HG03139 (cell line): Measurements from ENCODE around the gene RBM5.
"Not testable (repeated sequence)": the region's sequence is repeated elsewhere in the genome, so short reads cannot be mapped to it uniquely, and the experiment has no call there.

ENCODE experiments used
- ATAC-seq: cut with Tn5 transposase; IDR thresholded peaks from one replicate; pipeline ENCODE4 v1.9.1; 2021; ENCODE audit not compliant: unreplicated experiment

The RBM5 gene

DNA sequence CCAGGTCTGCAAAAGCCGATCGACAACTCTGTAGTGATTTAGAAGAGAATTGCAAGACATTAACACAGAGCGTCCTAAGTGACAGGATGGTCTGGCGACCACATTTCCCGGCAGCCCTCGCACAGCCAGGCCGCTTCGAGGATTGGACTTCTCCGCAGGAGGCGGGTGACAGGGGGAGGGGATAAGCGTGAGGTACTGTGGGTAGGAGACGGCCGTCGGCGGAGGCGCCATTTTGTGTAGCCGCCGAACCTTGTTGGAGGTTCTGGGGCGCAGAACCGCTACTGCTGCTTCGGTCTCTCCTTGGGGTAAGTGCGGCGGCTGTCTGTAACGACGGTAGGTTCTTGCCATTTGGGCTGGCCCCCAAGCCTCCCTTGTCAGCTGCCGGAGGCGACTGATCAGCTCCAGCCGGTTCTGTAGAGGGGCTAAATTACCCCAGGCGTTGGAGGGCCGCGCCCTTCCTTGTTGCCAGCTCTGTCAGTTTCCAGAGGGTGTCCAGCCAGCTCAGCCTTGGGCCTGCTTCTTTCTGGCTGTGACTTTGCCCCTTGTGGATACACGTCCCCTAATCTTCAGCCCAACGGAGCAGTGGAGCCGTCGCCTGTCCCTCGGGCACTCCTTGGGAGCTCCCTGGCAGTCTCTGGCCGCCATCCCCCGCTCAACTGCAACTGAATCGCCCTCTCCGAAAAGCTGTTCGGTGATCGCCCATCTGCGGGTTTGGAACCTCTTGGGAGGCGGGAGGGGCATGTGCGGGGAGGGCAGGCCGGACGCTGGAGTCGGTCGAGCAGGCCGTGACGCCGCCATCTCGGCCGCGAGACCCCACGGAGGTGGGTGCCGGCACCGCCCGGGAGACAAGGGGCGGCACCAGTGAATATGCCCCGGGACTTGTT is at the start of gene RBM5:
RBM5 (plus strand) TSS at position 195 of the 884 bp plus-strand sequence. CDS start 1,516 bp downstream, outside the sequence.
- peak; percentile 97 for ATAC-seq

- no peak for ATAC-seq
Observed at GRCh38 chr3:50044976-50045375, 43.7 kb upstream of the RBM5 start.

DNA sequence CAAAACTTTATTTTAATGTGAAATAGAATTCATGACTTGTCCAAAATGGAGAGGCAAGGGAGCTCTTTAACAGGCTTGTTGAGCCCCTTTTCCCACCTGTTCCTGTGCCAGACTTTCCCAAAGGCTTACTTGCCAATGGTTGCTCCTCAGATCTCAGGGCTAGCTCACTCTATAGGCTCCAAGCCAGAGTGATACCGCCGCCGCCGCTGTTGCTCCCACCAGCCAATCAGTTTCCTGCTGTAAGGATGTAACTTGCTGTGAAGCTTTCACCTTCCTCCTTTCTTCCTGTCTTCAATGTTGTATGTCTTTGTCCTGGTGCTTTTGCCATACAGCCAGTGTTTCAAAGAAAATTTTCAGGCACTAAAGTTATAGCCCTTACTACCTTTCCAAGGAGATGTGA is 41.3 kb upstream of the RBM5 start:
- no peak for ATAC-seq

- no peak for ATAC-seq
Observed at GRCh38 chr3:50050361-50050760, 38.4 kb upstream of the RBM5 start.

DNA sequence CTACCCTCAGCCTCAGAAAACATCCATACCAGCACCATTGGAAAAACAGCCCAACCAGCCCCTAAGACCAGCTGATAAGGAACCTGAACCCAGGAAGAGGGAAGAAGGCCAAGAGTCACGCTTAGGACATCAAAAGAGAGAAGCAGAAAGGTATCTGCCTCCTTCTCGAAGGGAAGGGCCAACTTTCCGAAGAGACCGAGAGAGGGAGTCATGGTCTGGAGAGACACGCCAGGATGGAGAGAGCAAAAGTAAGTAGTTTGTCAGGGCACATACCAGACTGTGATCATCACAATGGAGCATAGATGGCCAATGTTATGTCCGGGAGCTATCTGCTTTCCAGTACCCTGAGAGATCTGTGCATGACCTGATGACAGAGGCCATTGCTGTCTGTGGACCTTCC is 31.0 kb upstream of the RBM5 start:
- no peak for ATAC-seq

GRCh38 chr3:50068134-50068533 is 20.6 kb upstream of the RBM5 start:
- no peak for ATAC-seq

GRCh38 chr3:50078091-50078490 is 10.6 kb upstream of the RBM5 start:
- no peak for ATAC-seq

- no peak for ATAC-seq
Observed at GRCh38 chr3:50078622-50079021, 10.1 kb upstream of the RBM5 start.

- ATAC-seq, result not testable (repeated sequence)
Observed at GRCh38 chr3:50084951-50085350, 3.8 kb upstream of the RBM5 start.

DNA sequence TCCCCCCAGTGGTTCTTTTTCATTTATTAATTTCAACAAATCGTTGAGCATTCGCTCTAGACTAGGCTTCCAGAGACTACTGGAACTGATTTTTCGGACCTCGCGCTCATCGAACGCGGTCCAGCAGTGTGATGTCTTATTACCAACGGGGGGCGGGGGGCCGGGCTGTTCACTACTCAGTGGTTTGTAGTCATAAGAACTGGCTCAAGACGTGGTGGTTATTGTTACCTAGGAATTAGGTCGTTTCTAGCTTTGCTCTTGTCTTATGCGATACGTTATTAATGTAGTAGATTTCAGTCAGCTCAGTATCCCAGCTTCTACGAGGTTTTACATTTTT is 858 bp downstream of the RBM5 start:
- no peak for ATAC-seq

GRCh38 chr3:50090984-50091383 is 2.3 kb downstream of the RBM5 start:
- no peak for ATAC-seq

DNA sequence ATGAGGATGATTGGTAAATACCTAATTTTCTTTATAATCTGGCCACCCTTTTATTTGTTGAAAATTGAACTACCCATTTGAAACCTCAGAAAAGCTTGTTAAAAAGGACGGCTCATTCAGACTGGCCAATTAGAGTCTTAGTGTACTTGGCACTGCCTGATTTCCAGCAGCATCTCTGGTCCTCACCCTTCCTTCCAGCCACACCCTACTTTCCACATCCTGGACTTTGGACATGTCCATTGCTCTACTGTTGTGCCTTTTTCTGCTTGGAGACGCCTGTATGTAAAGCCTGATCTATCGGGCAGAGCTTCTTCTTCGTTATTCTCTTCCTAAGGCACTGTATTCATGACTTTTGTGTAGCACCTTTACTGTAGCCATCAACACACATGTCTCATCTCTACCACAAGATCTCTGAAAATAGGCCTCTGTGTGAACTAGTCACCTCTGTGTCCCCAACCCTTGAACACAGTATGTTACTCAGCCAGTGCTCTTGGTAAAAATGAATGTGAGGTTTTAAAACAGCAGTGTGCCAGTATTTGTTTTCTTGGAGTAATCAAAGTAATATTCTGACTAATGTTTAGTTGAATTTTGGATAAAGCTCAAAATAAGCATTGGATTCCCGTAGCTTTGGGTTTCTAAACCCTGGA is 6.8 kb downstream of the RBM5 start:
- ATAC-seq, result no peak

GRCh38 chr3:50100386-50100785 is 11.7 kb downstream of the RBM5 start:
- no peak for ATAC-seq

- ATAC-seq, result no peak
Observed at GRCh38 chr3:50100956-50101845, 12.5 kb downstream of the RBM5 start.

- no peak for ATAC-seq
Observed at GRCh38 chr3:50102558-50102957, 13.8 kb downstream of the RBM5 start.

DNA sequence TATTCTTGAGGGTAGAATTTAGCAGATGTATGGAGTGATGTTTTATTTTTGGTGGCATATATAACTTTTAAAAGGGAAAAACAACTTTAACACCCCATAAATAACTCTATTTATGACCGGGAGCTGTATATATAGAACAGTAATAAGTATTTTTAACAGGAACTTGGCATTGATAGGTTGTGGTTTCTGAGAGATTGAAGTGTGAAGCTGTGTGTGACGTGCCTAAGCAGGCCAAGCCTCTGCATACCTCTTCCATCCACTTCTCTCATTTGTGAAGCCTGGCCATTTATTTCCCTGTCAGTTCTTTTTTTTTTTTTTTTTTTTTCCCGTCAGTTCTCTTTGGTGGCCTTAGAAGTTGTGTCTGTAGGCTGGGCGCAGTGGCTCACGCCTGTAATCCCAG is 23.0 kb downstream of the RBM5 start:
- ATAC-seq, result no peak

GRCh38 chr3:50112462-50112861 is 23.7 kb downstream of the RBM5 start:
- no peak for ATAC-seq

DNA sequence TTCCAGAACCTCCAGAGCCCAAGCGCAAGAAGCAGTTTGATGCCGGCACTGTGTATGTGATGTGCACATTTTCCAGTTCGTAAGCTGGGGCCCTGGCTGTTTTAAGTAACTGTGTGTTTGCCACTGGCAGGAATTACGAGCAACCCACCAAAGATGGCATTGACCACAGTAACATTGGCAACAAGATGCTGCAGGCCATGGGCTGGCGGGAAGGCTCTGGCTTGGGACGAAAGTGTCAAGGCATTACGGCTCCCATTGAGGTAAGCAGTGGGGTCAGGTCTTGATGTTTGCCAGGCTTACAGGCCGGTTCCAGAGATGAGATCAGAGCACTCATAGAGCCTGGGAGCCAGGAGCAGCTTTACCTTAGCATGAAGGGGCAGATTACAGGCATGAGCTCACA is 28.4 kb downstream of the RBM5 start:
- ATAC-seq, result no peak

GRCh38 chr3:50118237-50118636 is 29.5 kb downstream of the RBM5 start:
- no peak for ATAC-seq

DNA sequence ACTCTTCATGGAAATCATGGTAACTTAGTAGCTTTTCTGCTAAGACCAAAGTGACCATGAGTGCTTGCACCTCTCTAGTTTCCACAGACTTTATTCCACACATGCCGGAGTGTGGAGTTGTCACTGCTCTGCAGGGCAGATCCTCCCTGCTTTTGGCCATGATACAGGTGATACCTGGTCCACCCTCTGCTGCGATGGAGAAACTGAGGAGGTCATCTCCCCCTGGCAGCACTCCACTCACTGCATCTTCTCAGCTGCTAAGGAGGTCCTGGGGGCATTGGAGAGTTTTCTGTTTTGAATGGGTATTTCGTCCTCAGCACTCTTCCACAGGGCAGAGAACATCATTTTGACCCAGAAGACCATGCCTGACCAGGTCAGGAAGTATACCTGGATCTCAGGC is 31.1 kb downstream of the RBM5 start:
- ATAC-seq, result no peak

DNA sequence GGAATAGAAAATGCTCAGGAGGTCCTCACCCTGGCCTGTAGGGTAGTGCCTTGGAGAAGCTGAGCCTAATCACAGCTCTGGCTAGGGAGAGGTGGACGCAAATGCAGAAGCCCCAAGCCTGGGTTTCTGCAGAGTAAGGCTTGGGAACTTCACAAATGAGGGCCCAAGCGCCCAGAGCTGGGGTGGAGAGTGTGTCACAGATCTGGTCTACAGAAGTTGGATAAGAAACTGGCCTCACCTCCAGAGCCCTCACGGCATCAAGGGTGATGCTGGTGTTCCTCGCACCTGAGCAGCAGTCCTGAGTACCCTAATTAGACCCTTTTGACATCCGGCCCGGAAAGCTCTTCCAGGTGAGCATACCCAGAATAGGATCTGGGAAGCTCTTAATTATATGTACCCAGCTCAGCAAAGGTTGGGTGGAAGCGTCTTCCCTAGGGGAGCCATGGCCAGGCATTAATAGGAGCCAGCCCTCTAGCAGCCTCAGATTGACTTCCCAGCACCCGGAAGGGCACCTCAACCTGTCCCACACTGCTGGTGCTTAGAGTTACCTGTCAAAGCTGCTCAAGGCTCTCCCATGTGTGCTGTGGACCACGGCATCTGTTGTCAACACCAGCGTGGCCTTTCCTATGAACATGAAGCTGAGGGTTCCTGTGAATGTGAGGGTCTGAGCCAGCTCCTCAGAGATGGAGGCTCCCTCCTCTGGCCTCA is 31.8 kb downstream of the RBM5 start:
- ATAC-seq, result no peak
